NCI-H774 (cell line): ENCODE results near the gene GLUD1.
"Not testable (repeated sequence)": the region's sequence is repeated elsewhere in the genome, so short reads cannot be mapped to it uniquely, and the experiment has no call there.

Experiments used
- DNase-seq: peaks from one replicate; lab custom pipeline; 2025; lab: John Stamatoyannopoulos, UW

The GLUD1 gene

DNA sequence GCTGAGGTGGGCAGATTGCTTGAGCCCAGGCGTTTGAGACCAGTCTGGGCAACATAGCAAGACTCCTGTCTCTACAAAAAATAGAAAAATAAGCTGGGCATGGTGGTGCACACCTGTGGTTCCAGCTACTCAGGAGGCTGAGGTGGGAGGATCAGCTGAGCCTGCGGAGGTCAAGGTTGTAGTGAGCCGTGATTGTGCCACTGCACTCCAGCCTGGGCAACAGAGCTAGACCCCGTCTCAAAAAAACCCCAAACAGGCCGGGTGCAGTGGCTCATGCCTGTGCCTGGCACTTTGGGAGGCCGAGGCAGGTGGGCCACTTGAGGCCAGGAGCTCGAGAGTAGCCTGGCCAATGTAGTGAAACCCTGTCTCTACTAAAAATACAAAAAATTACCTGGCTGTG, 51.1 kb downstream of the GLUD1 start:
- DNase-seq, result not testable (repeated sequence)

DNA sequence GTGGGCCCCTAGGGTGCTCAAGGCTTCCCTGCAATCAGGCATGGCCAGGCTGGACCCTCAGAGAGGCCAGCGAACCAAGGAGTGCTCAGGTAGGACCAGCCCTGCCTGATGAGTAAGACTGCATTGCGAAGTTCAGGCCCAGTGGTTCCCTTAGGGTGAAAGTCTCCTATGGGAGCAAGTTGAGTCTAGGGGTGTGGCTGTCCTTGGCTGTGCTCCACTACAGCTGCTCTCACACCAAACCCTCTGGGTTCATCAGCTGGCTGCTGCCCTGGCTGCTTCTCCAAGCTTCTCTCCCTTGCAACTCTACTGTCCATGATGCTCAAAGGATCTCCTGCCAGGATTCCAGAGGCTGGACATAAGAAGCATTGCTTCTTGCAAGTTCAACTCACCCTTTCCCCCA, 55.9 kb downstream of the GLUD1 start:
- DNase-seq, result no peak

DNA sequence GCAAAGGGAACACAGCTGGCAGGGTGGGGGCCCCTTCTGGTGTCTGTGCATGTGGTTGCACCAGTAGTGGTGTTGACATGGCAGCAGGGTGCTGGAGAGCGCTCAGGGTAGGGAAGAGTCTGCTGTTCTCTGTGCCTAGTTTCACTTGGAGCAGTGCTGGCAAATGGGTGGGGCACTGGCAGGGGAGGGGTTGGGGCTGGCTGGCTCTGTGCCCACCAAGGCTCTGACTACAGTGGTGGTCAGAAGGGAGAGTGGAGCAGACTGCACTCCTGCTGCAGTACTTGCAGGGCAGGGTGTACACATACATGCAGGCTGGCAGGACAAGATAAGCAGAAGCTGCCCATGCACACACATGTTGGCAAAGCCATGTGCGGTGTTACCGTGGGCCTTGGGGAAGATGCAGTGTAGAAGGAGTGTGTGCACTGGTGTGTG, 56.3 kb downstream of the GLUD1 start:
- no peak for DNase-seq

DNA sequence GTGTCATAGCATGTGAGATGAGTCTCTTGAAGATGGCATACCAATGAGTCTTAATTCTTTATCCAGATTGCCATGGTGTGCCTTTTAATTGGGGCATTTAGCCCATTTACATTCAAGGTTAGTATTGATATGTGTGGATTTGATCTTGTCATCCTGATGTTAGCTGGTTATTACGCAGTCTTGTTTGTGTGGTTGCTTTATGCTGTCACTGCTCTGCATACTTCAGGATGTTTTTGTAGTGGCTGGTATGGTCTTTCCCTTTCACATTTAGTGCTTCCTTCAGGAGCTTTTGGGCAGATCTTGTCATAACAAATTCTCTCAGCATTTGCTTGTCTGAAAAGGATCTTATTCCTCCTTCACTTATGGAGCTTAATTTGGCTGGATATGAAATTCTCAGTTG, 58.0 kb downstream of the GLUD1 start:
- DNase-seq, result no peak

DNA sequence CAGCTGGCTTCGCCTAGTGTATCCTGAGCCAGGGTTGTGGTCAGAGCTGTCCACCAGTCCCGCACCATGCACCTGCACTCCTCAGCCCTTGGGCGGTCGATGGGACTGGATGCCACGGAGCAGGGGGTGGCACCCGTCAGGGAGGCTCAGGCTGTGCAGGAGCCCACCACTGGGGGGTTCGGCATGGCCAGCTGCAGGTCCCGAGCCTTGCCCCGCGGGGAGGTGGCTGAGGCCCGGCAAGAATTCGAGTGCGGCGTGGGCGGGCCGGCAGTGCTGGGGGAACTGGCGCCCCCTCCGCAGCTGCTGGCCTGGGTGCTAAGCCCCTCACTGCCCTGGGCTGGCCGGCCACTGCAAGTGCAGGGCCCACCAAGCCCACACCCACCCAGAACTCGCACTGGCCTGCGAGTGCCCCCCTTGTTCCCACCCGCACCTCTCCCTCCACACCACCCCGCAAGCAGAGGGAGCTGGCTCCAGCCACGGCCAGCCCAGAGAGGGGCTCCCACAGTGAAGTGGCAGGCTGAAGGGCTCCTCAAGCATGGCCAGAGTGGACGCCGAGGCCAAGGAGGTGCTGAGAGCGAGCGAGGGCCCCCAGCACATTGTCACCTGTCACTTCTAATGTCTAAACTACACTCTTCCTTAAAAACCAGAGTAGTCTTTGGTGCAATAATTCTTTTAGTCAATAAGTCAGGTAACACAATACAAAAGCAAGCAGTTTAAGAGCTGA, 63.6 kb downstream of the GLUD1 start:
- DNase-seq, result no peak

DNA sequence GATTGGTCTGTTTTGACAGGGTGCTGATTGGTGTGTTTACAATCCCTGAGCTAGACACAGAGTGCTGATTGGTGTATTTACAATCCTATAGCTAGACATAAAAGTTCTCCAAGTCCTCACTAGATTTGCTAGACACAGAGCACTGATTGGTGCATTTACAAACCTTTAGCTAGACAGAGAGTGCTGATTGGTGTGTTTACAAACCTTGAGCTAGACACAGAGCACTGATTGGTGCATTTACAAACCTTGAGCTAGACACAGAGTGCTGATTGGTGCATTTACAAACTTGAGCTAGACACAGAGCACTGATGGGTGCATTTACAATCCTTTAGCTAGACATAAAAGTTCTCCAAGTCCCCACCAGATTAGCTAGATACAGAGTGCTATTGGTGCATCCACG, 64.2 kb downstream of the GLUD1 start:
- not testable (repeated sequence) for DNase-seq

DNA sequence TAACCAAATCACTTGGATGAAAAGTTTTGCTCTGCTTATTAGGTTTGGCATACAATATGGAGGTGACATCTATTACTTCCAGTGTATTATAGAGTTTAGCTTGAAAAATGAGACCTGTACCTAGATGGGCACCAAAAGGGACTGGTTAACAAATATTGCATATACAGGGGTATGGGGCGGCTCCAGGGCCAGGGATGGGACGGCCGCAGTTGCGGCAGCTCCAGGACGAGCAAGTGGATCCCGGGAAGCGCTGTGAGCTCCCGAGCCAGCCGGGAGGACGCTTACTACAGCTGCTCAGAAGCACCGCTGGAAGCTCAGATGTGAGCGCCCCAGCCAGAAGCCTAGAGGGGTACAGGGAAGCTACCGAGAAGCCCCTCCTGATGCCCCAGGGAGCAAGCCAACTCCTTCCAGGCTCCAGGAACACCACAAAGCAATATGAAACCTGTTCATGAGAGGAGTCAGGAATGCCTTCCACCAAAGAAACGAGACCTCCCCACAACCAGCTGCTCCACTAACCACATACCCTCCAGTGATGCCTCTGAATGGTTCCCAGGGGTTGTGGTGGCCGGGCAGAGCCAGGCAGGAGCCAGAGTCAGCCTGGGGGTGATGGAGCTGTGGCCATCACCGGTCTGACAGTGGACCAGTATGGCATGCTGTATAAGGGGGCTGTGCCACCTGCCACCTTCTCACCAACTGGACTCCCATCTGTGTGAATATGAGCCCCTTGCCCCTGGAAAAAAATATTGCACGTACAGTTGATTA, 67.7 kb downstream of the GLUD1 start:
- not testable (repeated sequence) for DNase-seq

DNA sequence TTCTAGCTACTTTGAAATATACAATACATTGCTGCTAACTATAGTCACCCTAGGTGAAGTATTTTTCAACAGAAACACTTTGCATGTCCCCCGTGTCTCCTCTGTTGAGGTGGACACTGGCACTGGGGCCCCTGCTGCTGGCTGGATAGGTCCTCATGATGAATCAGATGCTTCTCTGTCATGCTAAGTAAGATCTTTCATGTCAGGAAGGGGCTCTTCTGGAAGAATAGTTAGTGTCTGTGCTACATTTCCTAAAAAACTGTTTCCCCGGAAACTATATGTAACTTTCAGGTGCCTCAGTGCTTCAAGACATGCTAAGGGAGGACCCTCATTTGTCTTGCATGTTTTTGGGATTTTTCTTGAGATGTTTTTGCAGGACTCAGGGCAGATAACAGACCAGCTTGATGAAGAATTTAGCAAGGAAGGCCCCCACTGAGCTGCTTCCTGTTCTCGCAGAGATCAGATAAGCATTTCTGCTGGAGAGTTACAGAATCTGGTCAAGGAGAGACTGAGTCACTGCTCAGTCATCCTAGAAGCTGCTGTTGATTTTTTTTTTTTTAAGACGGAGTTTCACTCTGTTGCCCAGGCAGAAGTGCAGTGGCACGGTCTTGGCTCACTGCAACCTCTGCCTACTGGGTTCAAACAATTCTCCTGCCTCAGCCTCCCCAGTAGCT, 69.2 kb downstream of the GLUD1 start:
- not testable (repeated sequence) for DNase-seq

DNA sequence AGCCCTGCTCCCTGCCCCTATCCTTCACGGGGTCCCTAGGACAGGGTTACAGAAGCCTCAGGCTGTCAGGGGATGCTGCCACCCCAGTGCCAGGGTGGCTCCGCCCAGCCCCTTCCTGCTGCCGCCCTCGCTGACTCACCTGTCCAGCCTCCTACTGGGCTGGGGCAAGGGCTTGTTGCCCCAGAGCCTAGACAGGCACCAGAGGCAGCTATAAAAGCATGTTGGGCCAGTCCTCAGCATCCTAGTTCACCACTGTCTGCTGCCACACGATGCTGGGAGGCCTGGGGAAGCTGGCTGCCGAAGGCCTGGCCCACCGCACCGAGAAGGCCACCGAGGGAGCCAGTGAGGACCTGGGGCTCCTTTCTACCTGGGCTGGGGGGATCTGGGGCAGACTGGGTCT, 74.6 kb downstream of the GLUD1 start, which contains the start of gene FAM25A:
FAM25A (plus strand) TSS at position 239 of the 400 bp plus-strand sequence; CDS start at position 270, 31 bp downstream.
- not testable (repeated sequence) for DNase-seq

DNA sequence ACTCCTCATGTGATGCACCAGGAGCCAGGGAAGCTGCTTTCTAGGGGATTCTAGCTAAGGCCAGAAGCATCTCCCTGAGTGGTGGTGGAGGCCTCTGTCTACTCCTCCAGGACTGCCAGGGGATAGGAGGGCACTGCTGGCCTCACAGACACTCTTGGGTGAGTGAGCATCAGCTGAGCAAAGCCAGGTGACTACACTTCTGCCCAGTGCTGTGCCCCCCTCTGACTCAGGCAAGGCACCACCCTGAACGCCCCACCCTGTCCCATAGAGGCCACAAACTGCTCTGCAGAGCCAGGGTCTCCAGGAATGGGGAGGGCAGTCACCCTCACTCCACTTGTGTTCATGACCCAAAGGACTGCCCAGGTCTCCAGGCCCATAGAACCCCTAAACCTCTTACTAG, 75.1 kb downstream of the GLUD1 start:
- not testable (repeated sequence) for DNase-seq

DNA sequence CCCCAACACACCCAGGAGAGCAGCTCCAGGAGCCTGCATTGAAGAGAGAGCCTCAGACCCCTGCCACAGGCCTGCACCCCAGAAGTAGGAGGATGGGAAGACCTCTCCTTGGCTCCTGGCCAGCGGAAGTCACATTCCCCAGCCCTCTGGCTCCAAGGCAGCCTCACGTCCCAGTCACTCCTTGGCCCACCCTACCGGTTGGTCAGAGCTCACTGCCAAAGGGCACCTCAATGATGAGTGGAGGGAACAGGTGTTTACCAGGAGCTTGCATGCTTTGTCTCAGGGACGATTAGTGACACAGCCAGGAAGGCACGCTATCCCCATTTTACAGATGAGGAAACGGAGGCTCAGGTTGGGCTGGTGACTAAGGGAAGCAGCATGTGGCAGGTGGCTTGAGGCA, 75.6 kb downstream of the GLUD1 start:
- not testable (repeated sequence) for DNase-seq

DNA sequence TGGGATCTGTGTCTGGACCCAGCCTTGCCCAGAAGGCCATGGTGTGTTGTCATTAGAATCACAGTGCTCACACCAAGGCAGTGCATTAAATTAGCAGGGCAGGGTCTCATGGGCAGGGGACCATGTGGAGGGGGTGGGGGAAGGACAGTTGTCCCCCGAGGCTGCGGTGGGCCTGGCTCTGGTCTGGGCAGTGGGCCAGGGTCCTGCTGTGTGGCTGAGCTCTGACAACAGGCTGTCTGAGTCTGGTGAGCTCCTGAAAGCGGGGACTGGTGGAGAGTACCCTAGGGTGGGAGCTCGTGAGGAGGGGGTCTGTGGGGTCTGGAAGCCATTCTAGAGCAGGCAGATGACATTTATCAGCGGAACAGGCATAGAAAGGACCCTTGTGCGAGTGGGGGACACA, 76.5 kb downstream of the GLUD1 start:
- not testable (repeated sequence) for DNase-seq

DNA sequence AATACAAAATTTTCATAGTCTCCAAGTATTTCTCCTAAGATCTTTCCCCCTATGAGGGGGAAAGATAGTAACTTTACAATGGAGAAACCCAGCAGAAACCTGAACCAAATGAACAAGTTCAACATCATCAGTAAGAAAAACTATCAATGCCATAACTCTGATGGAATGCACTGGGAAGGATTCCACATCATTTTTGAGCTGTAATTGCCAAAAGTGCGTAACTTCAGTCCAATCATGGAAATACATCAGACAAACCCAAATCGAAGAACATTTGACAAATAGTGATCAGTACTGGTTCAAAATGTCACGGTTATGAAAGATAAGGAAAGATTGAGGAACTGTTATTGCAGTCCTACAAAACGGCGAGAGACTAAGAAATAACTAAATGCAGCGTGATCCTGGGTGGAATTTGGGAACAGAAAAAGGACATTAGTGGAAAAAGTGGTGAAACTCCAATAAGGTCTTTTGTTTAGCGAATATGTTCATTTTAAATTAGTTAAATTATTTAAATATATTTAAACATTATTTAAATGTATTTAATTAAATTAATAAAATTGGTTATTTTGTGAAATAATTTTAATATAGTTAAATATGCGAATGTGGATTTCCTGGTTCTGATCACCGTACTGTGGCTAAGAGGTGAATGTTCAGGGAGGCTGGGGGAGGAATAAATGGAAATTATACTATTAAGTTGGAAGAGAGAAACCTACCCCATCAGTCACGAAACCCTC, 79.5 kb downstream of the GLUD1 start:
- not testable (repeated sequence) for DNase-seq

DNA sequence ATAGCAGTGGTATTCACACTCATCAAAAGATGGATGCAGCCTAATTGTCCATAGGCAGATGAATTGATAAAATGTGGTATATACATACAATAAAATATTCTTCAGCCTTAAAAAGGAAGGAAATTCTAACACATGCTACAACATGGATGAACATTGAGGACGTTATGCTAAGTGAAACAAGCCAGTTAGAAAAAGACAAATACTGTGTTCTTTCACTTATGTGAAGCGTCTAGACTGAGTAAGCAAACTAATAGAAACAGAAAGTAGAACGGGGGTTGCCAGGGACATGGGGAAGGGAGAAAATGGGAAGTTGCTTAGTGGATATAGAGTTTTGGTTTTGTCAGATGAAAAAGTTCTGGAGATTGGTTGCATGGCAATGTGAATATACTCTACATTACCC, 81.1 kb downstream of the GLUD1 start:
- DNase-seq, result not testable (repeated sequence)

DNA sequence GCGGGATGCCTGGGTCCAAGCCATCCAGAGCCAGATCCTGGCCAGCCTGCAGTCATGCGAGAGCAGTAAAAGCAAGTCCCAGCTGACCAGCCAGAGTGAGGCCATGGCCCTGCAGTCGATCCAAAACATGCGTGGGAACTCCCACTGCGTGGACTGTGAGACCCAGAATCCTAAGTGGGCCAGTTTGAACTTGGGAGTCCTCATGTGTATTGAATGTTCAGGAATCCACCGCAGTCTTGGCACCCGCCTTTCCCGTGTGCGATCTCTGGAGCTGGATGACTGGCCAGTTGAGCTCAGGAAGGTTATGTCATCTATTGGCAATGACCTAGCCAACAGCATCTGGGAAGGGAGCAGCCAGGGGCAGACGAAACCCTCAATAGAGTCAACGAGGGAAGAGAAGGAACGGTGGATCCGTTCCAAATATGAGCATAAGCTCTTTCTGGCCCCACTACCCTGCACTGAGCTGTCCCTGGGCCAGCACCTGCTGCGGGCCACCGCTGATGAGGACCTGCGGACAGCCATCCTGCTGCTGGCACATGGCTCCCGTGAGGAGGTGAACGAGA, 85.4 kb downstream of the GLUD1 start:
- not testable (repeated sequence) for DNase-seq

DNA sequence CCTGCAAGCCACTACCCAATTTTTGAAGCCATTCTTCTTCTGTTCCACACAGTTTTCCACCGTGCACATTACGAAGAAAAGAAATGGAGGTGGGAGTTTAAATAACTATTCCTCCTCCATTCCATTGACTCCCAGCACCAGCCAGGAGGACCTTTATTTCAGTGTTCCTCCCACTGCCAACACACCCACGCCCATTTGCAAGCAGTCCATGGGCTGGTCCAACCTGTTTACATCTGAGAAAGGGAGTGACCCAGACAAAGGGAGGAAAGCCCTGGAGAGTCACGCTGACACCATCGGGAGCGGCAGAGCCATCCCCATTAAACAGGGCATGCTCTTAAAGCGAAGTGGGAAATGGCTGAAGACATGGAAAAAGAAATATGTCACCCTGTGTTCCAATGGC, 86.3 kb downstream of the GLUD1 start:
- not testable (repeated sequence) for DNase-seq

DNA sequence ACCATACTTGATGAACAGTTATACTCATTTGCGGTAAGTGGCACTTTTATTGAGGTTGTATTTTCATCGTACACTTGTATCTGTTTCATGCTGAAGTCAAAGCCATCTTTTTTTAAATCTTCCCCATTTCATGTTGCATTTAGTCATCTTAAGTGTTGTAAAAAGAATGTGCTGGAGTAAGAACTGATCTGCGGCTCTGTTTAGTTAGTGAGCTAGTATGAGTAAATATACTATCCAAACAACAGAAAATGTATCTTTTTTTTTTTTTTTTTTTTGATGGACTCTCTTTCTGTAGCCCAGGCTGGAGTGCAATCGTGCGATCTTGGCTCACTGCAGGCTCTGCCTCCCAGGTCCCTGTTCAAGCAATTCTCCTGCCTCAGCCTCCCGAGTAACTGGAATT, 87.0 kb downstream of the GLUD1 start:
- not testable (repeated sequence) for DNase-seq

DNA sequence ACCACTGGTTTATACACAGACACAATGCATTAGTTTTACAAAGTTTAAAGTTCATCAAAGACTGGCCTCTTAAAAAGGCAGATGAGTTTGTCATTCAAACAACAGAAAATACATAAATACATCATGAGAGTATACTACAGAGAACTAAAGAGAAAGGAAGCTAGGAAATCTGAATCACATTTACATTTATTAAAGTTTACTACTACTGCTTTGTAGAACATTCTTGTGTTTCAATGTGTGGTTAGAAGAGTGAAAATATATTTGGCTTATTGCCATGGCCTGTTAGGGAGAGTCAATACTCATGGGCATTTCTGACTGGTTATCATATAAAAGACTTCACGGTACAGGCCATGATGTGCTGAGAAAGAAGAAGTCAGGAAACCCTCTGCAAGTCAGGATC, 87.5 kb downstream of the GLUD1 start:
- DNase-seq, result not testable (repeated sequence)

DNA sequence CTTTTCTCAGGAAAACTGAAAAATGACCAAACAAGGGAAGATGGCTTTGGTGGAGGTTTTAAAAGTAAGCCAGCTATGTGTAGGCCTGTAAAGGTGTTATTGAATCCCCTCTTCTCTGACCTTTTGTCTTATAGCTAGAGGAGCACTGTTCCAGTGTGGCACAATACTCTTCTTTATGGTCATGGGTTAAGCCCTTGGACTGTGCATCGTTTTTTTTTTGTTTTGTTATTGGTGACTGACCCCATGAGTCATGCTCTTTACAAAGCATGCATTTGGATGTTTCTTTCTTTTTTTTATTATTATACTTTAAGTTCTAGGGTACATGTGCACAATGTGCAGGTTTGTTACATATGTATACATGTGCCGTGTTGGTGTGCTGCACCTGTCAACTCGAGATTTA, 94.2 kb downstream of the GLUD1 start:
- DNase-seq, result no peak
